HEK293 (cell line): Measurements from ENCODE around the gene KIAA0232.
A peak's percentile ranks its signal among the peaks of the same experiment; 100 is the strongest.

Source experiments
- GFI1B ChIP-seq: fragments of 450-650 bp; formaldehyde crosslinking; IDR thresholded peaks from 2 replicates; pipeline ENCODE4 v1.5.1; 2016; ENCODE audit warnings: missing biosample characterization, missing genetic modification characterization
- SETDB1 ChIP-seq: IDR thresholded peaks from one replicate; pipeline ENCODE4 v1.6.1; 2017; ENCODE audit warnings: mild to moderate bottlenecking, low read length, moderate library complexity, mixed read lengths; ENCODE audit not compliant: insufficient read length
- SP2 ChIP-seq: fragments of 450-650 bp; formaldehyde crosslinking; IDR thresholded peaks from 2 replicates; pipeline ENCODE4 v1.5.1; 2016; ENCODE audit warnings: missing biosample characterization, missing genetic modification characterization
- YY1 ChIP-seq: fragments of 450-650 bp; formaldehyde crosslinking; IDR thresholded peaks from 2 replicates; pipeline ENCODE4 v1.5.1; 2018; ENCODE audit warnings: missing biosample characterization, missing genetic modification characterization
- ZNF274 ChIP-seq, 2 experiments: fragments of 200-500 bp in 1 of 2; fragments of 450-650 bp in 1 of 2; sonication (Bioruptor generic) in 1 of 2; formaldehyde crosslinking in 1 of 2; IDR thresholded peaks; 2 replicates each; pipeline versions ENCODE4 v1.5.1 to v1.6.1; 2014 to 2016; ENCODE audit warnings: borderline replicate concordance in 1 of 2, inconsistent platforms in 1 of 2, low read length in 1 of 2, missing biosample characterization in 1 of 2, missing genetic modification characterization in 1 of 2
- ZNF768 ChIP-seq: fragments of 450-650 bp; formaldehyde crosslinking; IDR thresholded peaks from 2 replicates; pipeline ENCODE4 v1.5.1; 2018; ENCODE audit warnings: missing biosample characterization, mild to moderate bottlenecking, missing genetic modification characterization
- TF ChIP-seq, protein P1 (sequence below): fragments of 450-650 bp; formaldehyde crosslinking; IDR thresholded peaks from 2 replicates; pipeline ENCODE4 v1.5.1; 2016; ENCODE audit warnings: missing biosample characterization, missing genetic modification characterization
- TF ChIP-seq, protein P2 (sequence below): fragments of 450-650 bp; formaldehyde crosslinking; IDR thresholded peaks from 2 replicates; pipeline ENCODE4 v1.5.1; 2016; ENCODE audit warnings: missing biosample characterization, missing genetic modification characterization
- TF ChIP-seq, protein P3 (sequence below): fragments of 450-650 bp; formaldehyde crosslinking; IDR thresholded peaks from 2 replicates; pipeline ENCODE4 v1.5.1; 2017; ENCODE audit warnings: missing biosample characterization, missing genetic modification characterization
- TF ChIP-seq, protein P4 (sequence below): fragments of 450-650 bp; formaldehyde crosslinking; IDR thresholded peaks from 2 replicates; pipeline ENCODE4 v1.5.1; 2016; ENCODE audit warnings: missing biosample characterization, missing genetic modification characterization
- TF ChIP-seq, protein P5 (sequence below): fragments of 450-650 bp; formaldehyde crosslinking; IDR thresholded peaks from 2 replicates; pipeline ENCODE4 v1.5.1; 2016; ENCODE audit warnings: missing biosample characterization, missing genetic modification characterization

DNA sequence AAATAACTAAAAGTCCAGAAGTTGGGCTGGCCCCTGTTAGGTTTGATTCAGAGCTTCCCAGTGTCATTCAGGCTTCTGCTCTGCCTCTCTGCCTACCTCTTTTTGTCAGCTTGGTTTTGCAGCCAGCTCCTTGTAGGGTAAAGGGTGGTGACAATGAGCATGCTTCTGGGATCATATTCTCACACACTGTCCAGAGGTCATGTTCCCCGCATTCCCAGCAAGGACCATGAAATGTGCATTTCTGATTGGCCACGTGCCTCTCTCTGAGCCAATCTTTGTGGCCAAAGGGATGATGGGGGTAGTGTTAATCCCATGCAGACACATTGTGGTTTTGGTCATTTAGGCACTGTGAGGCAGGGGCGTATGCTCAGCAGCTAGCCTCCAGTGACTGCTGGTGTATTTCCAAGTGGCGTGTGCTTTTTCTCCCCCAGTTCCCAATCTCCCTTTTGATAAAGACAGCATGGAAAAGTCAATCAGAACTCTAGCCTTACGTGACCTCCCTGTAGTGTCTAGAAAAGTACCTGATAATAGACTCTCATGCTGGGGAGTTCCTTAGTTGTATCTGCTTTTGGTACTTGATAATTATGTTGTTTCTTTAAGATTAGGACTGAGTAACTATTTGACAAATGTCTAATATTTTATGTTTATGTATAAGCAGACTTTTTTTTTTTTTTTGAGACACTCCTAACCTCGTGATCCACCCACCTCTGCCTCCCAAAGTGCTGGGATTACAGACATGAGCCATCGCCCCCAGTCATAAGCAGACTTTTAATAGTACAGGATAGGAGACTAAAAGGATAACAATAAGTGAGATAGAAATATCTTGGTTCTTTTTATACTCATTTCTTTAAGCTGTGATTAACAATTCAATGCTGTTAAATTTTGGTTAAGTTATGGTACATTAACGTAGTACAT, 57.8 kb downstream of the KIAA0232 start:
- TF ChIP-seq, protein P1, sequence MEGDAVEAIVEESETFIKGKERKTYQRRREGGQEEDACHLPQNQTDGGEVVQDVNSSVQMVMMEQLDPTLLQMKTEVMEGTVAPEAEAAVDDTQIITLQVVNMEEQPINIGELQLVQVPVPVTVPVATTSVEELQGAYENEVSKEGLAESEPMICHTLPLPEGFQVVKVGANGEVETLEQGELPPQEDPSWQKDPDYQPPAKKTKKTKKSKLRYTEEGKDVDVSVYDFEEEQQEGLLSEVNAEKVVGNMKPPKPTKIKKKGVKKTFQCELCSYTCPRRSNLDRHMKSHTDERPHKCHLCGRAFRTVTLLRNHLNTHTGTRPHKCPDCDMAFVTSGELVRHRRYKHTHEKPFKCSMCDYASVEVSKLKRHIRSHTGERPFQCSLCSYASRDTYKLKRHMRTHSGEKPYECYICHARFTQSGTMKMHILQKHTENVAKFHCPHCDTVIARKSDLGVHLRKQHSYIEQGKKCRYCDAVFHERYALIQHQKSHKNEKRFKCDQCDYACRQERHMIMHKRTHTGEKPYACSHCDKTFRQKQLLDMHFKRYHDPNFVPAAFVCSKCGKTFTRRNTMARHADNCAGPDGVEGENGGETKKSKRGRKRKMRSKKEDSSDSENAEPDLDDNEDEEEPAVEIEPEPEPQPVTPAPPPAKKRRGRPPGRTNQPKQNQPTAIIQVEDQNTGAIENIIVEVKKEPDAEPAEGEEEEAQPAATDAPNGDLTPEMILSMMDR (tag by site-specific recombination), result no peak
- TF ChIP-seq GFI1B (tag by site-specific recombination), result no peak
- TF ChIP-seq ZNF274 (IDR thresholded peaks at IDR 0.05; ENCODE audit: low read length), result no peak
- TF ChIP-seq ZNF274 (tag by site-specific recombination; IDR thresholded peaks at IDR 0.05; ENCODE audit: borderline replicate concordance), result no peak
- TF ChIP-seq, protein P2, sequence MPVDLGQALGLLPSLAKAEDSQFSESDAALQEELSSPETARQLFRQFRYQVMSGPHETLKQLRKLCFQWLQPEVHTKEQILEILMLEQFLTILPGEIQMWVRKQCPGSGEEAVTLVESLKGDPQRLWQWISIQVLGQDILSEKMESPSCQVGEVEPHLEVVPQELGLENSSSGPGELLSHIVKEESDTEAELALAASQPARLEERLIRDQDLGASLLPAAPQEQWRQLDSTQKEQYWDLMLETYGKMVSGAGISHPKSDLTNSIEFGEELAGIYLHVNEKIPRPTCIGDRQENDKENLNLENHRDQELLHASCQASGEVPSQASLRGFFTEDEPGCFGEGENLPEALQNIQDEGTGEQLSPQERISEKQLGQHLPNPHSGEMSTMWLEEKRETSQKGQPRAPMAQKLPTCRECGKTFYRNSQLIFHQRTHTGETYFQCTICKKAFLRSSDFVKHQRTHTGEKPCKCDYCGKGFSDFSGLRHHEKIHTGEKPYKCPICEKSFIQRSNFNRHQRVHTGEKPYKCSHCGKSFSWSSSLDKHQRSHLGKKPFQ (tag by site-specific recombination), result no peak
- TF ChIP-seq, protein P3, sequence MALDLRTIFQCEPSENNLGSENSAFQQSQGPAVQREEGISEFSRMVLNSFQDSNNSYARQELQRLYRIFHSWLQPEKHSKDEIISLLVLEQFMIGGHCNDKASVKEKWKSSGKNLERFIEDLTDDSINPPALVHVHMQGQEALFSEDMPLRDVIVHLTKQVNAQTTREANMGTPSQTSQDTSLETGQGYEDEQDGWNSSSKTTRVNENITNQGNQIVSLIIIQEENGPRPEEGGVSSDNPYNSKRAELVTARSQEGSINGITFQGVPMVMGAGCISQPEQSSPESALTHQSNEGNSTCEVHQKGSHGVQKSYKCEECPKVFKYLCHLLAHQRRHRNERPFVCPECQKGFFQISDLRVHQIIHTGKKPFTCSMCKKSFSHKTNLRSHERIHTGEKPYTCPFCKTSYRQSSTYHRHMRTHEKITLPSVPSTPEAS (tag by site-specific recombination), result no peak
- no peak for TF ChIP-seq SETDB1
- no peak for TF ChIP-seq YY1 (tag by site-specific recombination)
- TF ChIP-seq ZNF768 (tag by site-specific recombination), result no peak
- TF ChIP-seq, protein P4, sequence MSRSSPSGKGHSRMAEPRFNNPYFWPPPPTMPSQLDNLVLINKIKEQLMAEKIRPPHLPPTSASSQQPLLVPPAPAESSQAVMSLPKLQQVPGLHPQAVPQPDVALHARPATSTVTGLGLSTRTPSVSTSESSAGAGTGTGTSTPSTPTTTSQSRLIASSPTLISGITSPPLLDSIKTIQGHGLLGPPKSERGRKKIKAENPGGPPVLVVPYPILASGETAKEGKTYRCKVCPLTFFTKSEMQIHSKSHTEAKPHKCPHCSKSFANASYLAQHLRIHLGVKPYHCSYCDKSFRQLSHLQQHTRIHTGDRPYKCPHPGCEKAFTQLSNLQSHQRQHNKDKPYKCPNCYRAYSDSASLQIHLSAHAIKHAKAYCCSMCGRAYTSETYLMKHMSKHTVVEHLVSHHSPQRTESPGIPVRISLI (tag by site-specific recombination), result no peak
- TF ChIP-seq, protein P5, sequence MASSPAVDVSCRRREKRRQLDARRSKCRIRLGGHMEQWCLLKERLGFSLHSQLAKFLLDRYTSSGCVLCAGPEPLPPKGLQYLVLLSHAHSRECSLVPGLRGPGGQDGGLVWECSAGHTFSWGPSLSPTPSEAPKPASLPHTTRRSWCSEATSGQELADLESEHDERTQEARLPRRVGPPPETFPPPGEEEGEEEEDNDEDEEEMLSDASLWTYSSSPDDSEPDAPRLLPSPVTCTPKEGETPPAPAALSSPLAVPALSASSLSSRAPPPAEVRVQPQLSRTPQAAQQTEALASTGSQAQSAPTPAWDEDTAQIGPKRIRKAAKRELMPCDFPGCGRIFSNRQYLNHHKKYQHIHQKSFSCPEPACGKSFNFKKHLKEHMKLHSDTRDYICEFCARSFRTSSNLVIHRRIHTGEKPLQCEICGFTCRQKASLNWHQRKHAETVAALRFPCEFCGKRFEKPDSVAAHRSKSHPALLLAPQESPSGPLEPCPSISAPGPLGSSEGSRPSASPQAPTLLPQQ (tag by site-specific recombination), result no peak
- TF ChIP-seq SP2, result peak; percentile 46
